Measurements from ENCODE around the gene CLEC18C. TPM values are rescaled to one million over a fixed set of nuclear protein-coding genes. Genes with fewer than 3 reads are reported as not detected.

The CLEC18C gene
- polyA plus RNA-seq, 2 of the 4 experiments (the other 2 are of a cell fraction) = 0.15 to 0.16 TPM

DNA sequence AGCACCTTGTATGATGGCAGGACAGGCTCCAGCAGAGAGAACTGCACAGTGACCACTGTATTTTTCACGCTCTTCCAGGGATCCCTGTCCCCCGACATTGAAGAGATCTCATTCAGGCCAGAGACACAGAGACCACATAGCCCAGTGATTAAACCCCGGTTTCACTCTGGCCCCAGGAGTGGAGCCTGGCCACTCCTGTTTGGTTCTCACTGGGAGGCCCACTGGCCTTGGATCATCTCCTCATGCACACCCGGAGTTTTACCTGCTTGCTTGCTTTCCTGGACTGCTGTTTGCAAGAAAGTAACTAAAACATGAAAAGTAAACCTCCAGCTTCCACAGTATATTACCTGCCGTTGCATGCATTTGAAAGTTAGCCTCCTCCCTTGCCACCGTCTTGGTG is 13.2 kb upstream of the CLEC18C start:
- WGBS (ENCODE audit: missing lambda C conversion rate) = 88% methylated on average over 6 of the region's 6 CpGs
- no peaks in the 10 kb centered on the region for H3K9me3 ChIP-seq

DNA sequence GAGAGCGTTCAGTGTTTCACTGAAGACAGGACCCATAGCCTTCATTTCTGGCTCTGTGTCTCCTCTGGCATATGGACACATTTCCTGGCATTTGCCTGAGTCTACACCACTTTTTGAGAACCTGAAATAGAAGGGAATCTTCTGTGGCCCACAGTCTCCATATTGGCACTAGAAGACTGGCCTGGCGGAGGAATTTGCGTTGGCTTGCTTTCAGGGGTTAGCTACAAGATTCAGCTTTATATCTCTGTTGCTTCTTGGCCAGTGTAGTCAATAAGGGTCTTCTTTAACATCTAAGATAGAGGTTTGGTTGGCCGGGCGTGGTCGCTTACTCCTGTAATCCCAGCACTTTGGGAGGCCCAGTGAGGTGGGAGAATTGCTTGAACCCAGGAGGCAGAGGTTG is 12.8 kb upstream of the CLEC18C start:
- Histone ChIP-seq H3K27ac (no peak overlapping the region), H3K9me3 (no peaks in the 10 kb centered on the region), H3K4me3 (no peak overlapping the region), H3K4me1 (peaks cover 16% of the 10 kb centered on the region), H3K4me2 (no peak overlapping the region)
- POLR2A ChIA-PET = no interaction called here
- TF ChIP-seq EHMT2 (IDR thresholded peaks at IDR 0.05; ENCODE audit: low read depth) = no peak
- no peak for TF ChIP-seq HDAC2 (IDR thresholded peaks at IDR 0.05)
- TF ChIP-seq POLR2A (IDR thresholded peaks at IDR 0.05; ENCODE audit: low read length) = no peak
- no peak for TF ChIP-seq TP53 (CRISPR knock-in tag; IDR thresholded peaks at IDR 0.05)
- TF ChIP-seq SREBF2 (IDR thresholded peaks at IDR 0.05) = no peak
- TF ChIP-seq, protein P1, sequence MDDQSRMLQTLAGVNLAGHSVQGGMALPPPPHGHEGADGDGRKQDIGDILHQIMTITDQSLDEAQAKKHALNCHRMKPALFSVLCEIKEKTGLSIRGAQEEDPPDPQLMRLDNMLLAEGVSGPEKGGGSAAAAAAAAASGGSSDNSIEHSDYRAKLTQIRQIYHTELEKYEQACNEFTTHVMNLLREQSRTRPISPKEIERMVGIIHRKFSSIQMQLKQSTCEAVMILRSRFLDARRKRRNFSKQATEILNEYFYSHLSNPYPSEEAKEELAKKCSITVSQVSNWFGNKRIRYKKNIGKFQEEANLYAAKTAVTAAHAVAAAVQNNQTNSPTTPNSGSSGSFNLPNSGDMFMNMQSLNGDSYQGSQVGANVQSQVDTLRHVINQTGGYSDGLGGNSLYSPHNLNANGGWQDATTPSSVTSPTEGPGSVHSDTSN (IDR thresholded peaks at IDR 0.05) = no peak
- no peak for TF ChIP-seq SMC3 (IDR thresholded peaks at IDR 0.05)
- TF ChIP-seq POLR2AphosphoS2 (conservative IDR thresholded peaks at IDR 0.05; ENCODE audit: low read length) = no peak
- no peak for TF ChIP-seq ZC3H11A (IDR thresholded peaks at IDR 0.05)
- TF ChIP-seq, protein P2, sequence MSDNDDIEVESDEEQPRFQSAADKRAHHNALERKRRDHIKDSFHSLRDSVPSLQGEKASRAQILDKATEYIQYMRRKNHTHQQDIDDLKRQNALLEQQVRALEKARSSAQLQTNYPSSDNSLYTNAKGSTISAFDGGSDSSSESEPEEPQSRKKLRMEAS (IDR thresholded peaks at IDR 0.05) = no peak
- no peak for TF ChIP-seq MYC (IDR thresholded peaks at IDR 0.05; ENCODE audit: borderline replicate concordance, low read length)
- FAIRE-seq = no peak
- 97% methylated on average over 6 of the region's 6 CpGs for WGBS (ENCODE audit: missing lambda C conversion rate)
- CTCF ChIA-PET = interaction anchor here (0.6 kb wide), 1 partner anchor 19 kb away, joined by 3 read pairs; no protein-coding TSS in a partner anchor
- no peak for DNase-seq (ENCODE audit: low read depth in 1 of 2, low spot score in 1 of 2)
- no peak for ATAC-seq

More for the DNA sequence above, 13.2 kb upstream of the CLEC18C start:
- FAIRE-seq (no peak), DNase-seq (ENCODE audit: low read depth in 1 of 2, low spot score in 1 of 2) (peak in 1 of 2 experiments; percentile 1), ATAC-seq (no peak)
- H3K4me1 ChIP-seq = peaks cover 16% of the 10 kb centered on the region
- POLR2A ChIA-PET = no interaction called here
- H3K4me3 ChIP-seq = no peak overlapping the region
- no peak overlapping the region for H3K4me2 ChIP-seq
- no peak for TF ChIP-seq HEYL (CRISPR knock-in tag; IDR thresholded peaks at IDR 0.05)
- TF ChIP-seq ZC3H11A (IDR thresholded peaks at IDR 0.05) = no peak
- no peak for TF ChIP-seq EHMT2 (IDR thresholded peaks at IDR 0.05; ENCODE audit: low read depth)
- no peak for TF ChIP-seq KDM1A (IDR thresholded peaks at IDR 0.05; ENCODE audit: low read depth)
- no peak for TF ChIP-seq POLR2A (IDR thresholded peaks at IDR 0.05; ENCODE audit: low read length)
- no peak for TF ChIP-seq JUNB (IDR thresholded peaks at IDR 0.05)
- TF ChIP-seq, protein P3, sequence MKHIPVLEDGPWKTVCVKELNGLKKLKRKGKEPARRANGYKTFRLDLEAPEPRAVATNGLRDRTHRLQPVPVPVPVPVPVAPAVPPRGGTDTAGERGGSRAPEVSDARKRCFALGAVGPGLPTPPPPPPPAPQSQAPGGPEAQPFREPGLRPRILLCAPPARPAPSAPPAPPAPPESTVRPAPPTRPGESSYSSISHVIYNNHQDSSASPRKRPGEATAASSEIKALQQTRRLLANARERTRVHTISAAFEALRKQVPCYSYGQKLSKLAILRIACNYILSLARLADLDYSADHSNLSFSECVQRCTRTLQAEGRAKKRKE (CRISPR knock-in tag; IDR thresholded peaks at IDR 0.05; ENCODE audit: low read depth) = no peak
- no peak for TF ChIP-seq MAFK (IDR thresholded peaks at IDR 0.05; ENCODE audit: partially characterized antibody)
- no peak for TF ChIP-seq HDAC2 (IDR thresholded peaks at IDR 0.05)
- no peak for TF ChIP-seq ZFP36 (IDR thresholded peaks at IDR 0.05; ENCODE audit: borderline replicate concordance, partially characterized antibody)
- TF ChIP-seq FOSL2 (IDR thresholded peaks at IDR 0.05) = no peak
- TF ChIP-seq FOSL2 (CRISPR knock-in tag; IDR thresholded peaks at IDR 0.05) = no peak
- TF ChIP-seq, protein P4, sequence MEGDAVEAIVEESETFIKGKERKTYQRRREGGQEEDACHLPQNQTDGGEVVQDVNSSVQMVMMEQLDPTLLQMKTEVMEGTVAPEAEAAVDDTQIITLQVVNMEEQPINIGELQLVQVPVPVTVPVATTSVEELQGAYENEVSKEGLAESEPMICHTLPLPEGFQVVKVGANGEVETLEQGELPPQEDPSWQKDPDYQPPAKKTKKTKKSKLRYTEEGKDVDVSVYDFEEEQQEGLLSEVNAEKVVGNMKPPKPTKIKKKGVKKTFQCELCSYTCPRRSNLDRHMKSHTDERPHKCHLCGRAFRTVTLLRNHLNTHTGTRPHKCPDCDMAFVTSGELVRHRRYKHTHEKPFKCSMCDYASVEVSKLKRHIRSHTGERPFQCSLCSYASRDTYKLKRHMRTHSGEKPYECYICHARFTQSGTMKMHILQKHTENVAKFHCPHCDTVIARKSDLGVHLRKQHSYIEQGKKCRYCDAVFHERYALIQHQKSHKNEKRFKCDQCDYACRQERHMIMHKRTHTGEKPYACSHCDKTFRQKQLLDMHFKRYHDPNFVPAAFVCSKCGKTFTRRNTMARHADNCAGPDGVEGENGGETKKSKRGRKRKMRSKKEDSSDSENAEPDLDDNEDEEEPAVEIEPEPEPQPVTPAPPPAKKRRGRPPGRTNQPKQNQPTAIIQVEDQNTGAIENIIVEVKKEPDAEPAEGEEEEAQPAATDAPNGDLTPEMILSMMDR (IDR thresholded peaks at IDR 0.05) = no peak
- TF ChIP-seq JUN (IDR thresholded peaks at IDR 0.05) = no peak
- TF ChIP-seq, protein P1 (IDR thresholded peaks at IDR 0.05) = no peak
- TF ChIP-seq, protein P5, sequence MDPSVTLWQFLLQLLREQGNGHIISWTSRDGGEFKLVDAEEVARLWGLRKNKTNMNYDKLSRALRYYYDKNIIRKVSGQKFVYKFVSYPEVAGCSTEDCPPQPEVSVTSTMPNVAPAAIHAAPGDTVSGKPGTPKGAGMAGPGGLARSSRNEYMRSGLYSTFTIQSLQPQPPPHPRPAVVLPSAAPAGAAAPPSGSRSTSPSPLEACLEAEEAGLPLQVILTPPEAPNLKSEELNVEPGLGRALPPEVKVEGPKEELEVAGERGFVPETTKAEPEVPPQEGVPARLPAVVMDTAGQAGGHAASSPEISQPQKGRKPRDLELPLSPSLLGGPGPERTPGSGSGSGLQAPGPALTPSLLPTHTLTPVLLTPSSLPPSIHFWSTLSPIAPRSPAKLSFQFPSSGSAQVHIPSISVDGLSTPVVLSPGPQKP (IDR thresholded peaks at IDR 0.05; ENCODE audit: low read depth, low read length) = no peak
- no peak overlapping the region for H3K27ac ChIP-seq
- CTCF ChIA-PET = interaction anchor here (0.6 to 1.5 kb wide), 2 partner anchors 18 to 494 kb away, joined by 3 read pairs; no protein-coding TSS in a partner anchor
